ENCODE data around the gene FOXI2.

GRCh38 chr10:127756264-127756663 lies 19.3 kb downstream of the FOXI2 start:
- TF ChIP-seq CTCF (IDR thresholded peaks at IDR 0.05) (no peak), EP300 (IDR thresholded peaks at IDR 0.05; ENCODE audit: low read depth) (no peak), POLR2AphosphoS5 (IDR thresholded peaks at IDR 0.05) (no peak)

Data from transverse colon (tissue), 4 donors.